ENCODE measurements around the gene ALDH4A1. TPM values are rescaled to one million over a fixed set of nuclear protein-coding genes. Genes with fewer than 3 reads are reported as not detected.

The ALDH4A1 gene
- total RNA-seq, 1 donor from 2014 or later = 13.8 TPM

GRCh38 chr1:18861082-18861481, 41.3 kb downstream of the ALDH4A1 start:
- Mint-ChIP-seq H3K36me3 (ENCODE audit: low read depth, unreplicated experiment) (no peaks in the 10 kb centered on the region), H3K4me1 (ENCODE audit: low read depth, unreplicated experiment) (no peaks in the 10 kb centered on the region), H3K27ac (ENCODE audit: unreplicated experiment) (no peak overlapping the region), H3K4me3 (ENCODE audit: unreplicated experiment) (no peak overlapping the region), H3K27me3 (ENCODE audit: low read depth, unreplicated experiment) (peaks cover 46% of the 10 kb centered on the region), H3K9me3 (ENCODE audit: unreplicated experiment) (no peaks in the 10 kb centered on the region)
- no peaks in the 10 kb centered on the region for H3K4me1 ChIP-seq (ENCODE audit: insufficient read depth, low read length)
- no peak overlapping the region for H2AFZ ChIP-seq (ENCODE audit: low read depth, low read length)
- no peaks in the 10 kb centered on the region for H3K79me2 ChIP-seq (ENCODE audit: insufficient read depth, low read length)
- no peaks in the 10 kb centered on the region for H3K27me3 ChIP-seq (ENCODE audit: insufficient read depth, low read length)
- H3K4me3 ChIP-seq (ENCODE audit: insufficient read depth, low read depth, low read length) = no peak overlapping the region
- no peaks in the 10 kb centered on the region for H4K20me1 ChIP-seq (ENCODE audit: insufficient read depth, low read length)
- FAIRE-seq (no peak), DNase-seq (ENCODE audit: low read depth) (no peak)
- H3K9ac ChIP-seq (ENCODE audit: low read length) = no peak overlapping the region
- no peaks in the 10 kb centered on the region for H3K36me3 ChIP-seq (ENCODE audit: insufficient read depth, low read length)
- H3K9me3 ChIP-seq (ENCODE audit: insufficient read depth, low read depth, low read length) = peaks cover 3% of the 10 kb centered on the region
- H3K27ac ChIP-seq (ENCODE audit: low read depth, low read length) = no peak overlapping the region
- no peak overlapping the region for H3K4me2 ChIP-seq (ENCODE audit: low read length)
- no peak for TF ChIP-seq CTCF (IDR thresholded peaks at IDR 0.05; ENCODE audit: insufficient read depth, low read depth, low read length)
- no peak for TF ChIP-seq EZH2 (IDR thresholded peaks at IDR 0.05; ENCODE audit: insufficient read depth, low read length)

GRCh38 chr1:18859560-18859959, 42.8 kb downstream of the ALDH4A1 start, which contains the start of gene TAS1R2:
Gene TAS1R2 (minus strand): TSS chr1:18859660. CDS start chr1:18859660, 0 bp downstream.
- Mint-ChIP-seq H3K9me3 (ENCODE audit: unreplicated experiment) (peaks cover 5% of the 10 kb centered on the region), H3K4me1 (ENCODE audit: low read depth, unreplicated experiment) (peaks cover 4% of the 10 kb centered on the region), H3K27ac (ENCODE audit: unreplicated experiment) (no peak within 1 kb of the TSS), H3K4me3 (ENCODE audit: unreplicated experiment) (no peak within 1 kb of the TSS), H3K27me3 (ENCODE audit: low read depth, unreplicated experiment) (peaks cover 44% of the 10 kb centered on the region), H3K36me3 (ENCODE audit: low read depth, unreplicated experiment) (no peaks in the 10 kb centered on the region)
- Histone ChIP-seq H3K27ac (ENCODE audit: low read depth, low read length) (no peak within 1 kb of the TSS), H3K4me2 (ENCODE audit: low read length) (no peak within 1 kb of the TSS), H4K20me1 (ENCODE audit: insufficient read depth, low read length) (no peaks in the 10 kb centered on the region), H3K9ac (ENCODE audit: low read length) (no peak within 1 kb of the TSS), H3K36me3 (ENCODE audit: insufficient read depth, low read length) (no peaks in the 10 kb centered on the region), H3K9me3 (ENCODE audit: insufficient read depth, low read depth, low read length) (peaks cover 3% of the 10 kb centered on the region), H2AFZ (ENCODE audit: low read depth, low read length) (no peak within 1 kb of the TSS), H3K79me2 (ENCODE audit: insufficient read depth, low read length) (no peaks in the 10 kb centered on the region), H3K4me1 (ENCODE audit: insufficient read depth, low read length) (no peaks in the 10 kb centered on the region), H3K4me3 (ENCODE audit: insufficient read depth, low read depth, low read length) (no peak within 1 kb of the TSS), H3K27me3 (ENCODE audit: insufficient read depth, low read length) (no peaks in the 10 kb centered on the region)
- DNase-seq (ENCODE audit: low read depth) (no peak), FAIRE-seq (no peak)
- TF ChIP-seq EZH2 (IDR thresholded peaks at IDR 0.05; ENCODE audit: insufficient read depth, low read length) (no peak), CTCF (IDR thresholded peaks at IDR 0.05; ENCODE audit: insufficient read depth, low read depth, low read length) (no peak)

- no peak for FAIRE-seq
These were observed 44.2 kb downstream of the ALDH4A1 start for GRCh38 chr1:18858070-18858688.

More at GRCh38 chr1:18858070-18858688, 44.2 kb downstream of the ALDH4A1 start:
- no peak overlapping the region for H3K27ac Mint-ChIP-seq (ENCODE audit: unreplicated experiment)
- H3K36me3 ChIP-seq (ENCODE audit: insufficient read depth, low read length) = no peaks in the 10 kb centered on the region
- H3K9ac ChIP-seq (ENCODE audit: low read length) = no peak overlapping the region
- no peak overlapping the region for H3K27ac ChIP-seq (ENCODE audit: low read depth, low read length)
- no peak overlapping the region for H3K4me2 ChIP-seq (ENCODE audit: low read length)
- no peak for DNase-seq (ENCODE audit: low read depth)
- H3K4me1 ChIP-seq (ENCODE audit: insufficient read depth, low read length) = no peaks in the 10 kb centered on the region
- H3K27me3 ChIP-seq (ENCODE audit: insufficient read depth, low read length) = no peaks in the 10 kb centered on the region
- no peak overlapping the region for H2AFZ ChIP-seq (ENCODE audit: low read depth, low read length)
- peaks cover 3% of the 10 kb centered on the region for H3K9me3 ChIP-seq (ENCODE audit: insufficient read depth, low read depth, low read length)
- no peaks in the 10 kb centered on the region for H3K79me2 ChIP-seq (ENCODE audit: insufficient read depth, low read length)
- H3K4me1 Mint-ChIP-seq (ENCODE audit: low read depth, unreplicated experiment) = peaks cover 4% of the 10 kb centered on the region
- H3K27me3 Mint-ChIP-seq (ENCODE audit: low read depth, unreplicated experiment) = peaks cover 38% of the 10 kb centered on the region
- no peak for TF ChIP-seq CTCF (IDR thresholded peaks at IDR 0.05; ENCODE audit: insufficient read depth, low read depth, low read length)
- TF ChIP-seq EZH2 (IDR thresholded peaks at IDR 0.05; ENCODE audit: insufficient read depth, low read length) = no peak
- H3K9me3 Mint-ChIP-seq (ENCODE audit: unreplicated experiment) = peaks cover 5% of the 10 kb centered on the region
- H3K4me3 Mint-ChIP-seq (ENCODE audit: unreplicated experiment) = no peak overlapping the region
- H3K4me3 ChIP-seq (ENCODE audit: insufficient read depth, low read depth, low read length) = no peak overlapping the region
- H4K20me1 ChIP-seq (ENCODE audit: insufficient read depth, low read length) = no peaks in the 10 kb centered on the region
- no peaks in the 10 kb centered on the region for H3K36me3 Mint-ChIP-seq (ENCODE audit: low read depth, unreplicated experiment)

Data from astrocyte (in vitro differentiated cells and primary cell).